AG10803 (cell line): Measurements from ENCODE around the gene CHIT1.
"Not testable (repeated sequence)": the region's sequence is repeated elsewhere in the genome, so short reads cannot be mapped to it uniquely, and the experiment has no call there.

ENCODE experiments used
- DNase-seq: peaks from one replicate; pipeline ENCODE4 v3.0.0; 2010; ENCODE audit warnings: low read depth
- H3K4me3 ChIP-seq: 2 replicates; pipeline ENCODE4 v1.5.1; 2011; ENCODE audit warnings: mild to moderate bottlenecking, low read length, control low read depth
- TF ChIP-seq, protein P1 (sequence below): conservative IDR thresholded peaks from 2 replicates; pipeline ENCODE4 v1.5.1; 2011; ENCODE audit warnings: mild to moderate bottlenecking, low read length, control low read depth, inconsistent platforms

The CHIT1 gene

DNA sequence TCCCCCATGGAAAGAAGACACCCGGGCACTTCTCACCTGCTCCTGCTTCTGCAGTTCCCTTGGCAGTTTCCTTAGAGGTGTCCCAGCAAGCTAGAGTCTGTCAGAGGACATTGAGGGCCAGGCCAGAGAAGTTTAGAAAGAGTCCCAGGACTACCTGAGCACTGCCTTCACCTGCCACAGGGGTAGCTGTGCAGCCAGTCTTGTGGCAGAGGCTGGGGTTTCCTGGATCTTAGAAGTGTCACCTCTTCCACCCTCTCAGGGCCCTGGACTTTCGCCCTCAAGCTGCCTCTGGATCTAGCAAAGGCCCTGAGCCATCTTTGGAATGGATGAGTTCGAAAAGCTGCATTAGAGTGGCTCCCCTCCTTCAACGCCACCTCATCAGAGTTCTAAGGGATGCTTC is 41.0 kb upstream of the CHIT1 start:
- TF ChIP-seq, protein P1, sequence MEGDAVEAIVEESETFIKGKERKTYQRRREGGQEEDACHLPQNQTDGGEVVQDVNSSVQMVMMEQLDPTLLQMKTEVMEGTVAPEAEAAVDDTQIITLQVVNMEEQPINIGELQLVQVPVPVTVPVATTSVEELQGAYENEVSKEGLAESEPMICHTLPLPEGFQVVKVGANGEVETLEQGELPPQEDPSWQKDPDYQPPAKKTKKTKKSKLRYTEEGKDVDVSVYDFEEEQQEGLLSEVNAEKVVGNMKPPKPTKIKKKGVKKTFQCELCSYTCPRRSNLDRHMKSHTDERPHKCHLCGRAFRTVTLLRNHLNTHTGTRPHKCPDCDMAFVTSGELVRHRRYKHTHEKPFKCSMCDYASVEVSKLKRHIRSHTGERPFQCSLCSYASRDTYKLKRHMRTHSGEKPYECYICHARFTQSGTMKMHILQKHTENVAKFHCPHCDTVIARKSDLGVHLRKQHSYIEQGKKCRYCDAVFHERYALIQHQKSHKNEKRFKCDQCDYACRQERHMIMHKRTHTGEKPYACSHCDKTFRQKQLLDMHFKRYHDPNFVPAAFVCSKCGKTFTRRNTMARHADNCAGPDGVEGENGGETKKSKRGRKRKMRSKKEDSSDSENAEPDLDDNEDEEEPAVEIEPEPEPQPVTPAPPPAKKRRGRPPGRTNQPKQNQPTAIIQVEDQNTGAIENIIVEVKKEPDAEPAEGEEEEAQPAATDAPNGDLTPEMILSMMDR = no peak
- H3K4me3 ChIP-seq = no peak overlapping the region
- DNase-seq = no peak

DNA sequence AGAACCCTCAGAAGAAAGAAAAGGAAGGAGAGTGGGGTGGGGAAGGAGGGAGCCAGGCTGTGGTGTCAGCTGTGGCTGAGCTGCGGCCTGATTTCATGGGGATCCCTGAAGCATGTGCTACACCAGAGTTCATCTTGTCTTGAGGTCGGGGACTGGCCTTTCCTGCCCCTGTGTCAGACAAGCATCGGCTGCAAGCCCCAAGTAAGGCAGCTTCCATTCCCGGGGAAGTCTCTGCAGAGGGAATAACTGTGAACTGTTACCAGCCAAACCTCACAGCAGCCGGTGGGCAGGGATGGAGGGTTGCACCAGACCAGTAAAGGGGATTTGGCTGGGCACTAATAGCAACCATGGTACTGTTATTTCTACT is 40.2 kb upstream of the CHIT1 start:
- TF ChIP-seq, protein P1 = no peak
- no peak for DNase-seq

DNA sequence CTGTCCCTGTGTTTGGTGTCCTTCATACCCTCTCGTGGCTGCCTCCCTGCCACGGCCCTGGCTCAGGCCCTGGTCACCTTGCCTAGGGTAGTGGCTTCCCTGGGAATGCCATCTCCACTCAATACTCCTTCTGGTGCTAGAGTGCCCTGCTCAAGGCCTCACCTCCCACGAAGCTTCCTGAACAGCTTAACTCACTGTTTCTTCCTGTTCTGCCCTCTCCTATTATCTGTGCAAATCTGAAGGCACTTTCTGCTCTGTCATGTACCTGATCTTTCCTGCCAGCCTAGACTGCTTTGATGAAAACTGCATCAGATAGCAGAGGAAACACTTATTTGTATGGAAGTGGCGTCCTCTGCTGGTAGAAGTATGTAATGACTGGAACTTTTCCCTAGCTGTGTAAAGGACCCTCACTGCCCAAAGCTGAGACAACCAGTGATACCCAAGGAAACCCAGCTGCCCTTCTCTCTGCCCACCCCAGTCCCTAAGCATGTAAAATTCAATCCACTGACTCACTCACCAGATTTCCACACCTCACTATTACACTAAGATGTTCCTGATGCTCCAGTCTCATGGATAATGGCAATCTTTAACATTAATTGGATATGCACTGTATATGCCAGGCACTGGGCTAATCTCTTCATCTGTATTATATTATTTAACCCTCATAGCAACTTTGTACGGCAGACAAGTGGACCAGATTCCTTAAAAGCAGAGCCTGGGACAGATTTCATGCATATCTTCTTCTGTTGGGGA is 39.6 kb upstream of the CHIT1 start:
- peak; percentile 73 for DNase-seq
- TF ChIP-seq, protein P1 = peak; percentile 96
- no peak overlapping the region for H3K4me3 ChIP-seq

More for the DNA sequence above, 40.2 kb upstream of the CHIT1 start:
- H3K4me3 ChIP-seq = no peak overlapping the region

DNA sequence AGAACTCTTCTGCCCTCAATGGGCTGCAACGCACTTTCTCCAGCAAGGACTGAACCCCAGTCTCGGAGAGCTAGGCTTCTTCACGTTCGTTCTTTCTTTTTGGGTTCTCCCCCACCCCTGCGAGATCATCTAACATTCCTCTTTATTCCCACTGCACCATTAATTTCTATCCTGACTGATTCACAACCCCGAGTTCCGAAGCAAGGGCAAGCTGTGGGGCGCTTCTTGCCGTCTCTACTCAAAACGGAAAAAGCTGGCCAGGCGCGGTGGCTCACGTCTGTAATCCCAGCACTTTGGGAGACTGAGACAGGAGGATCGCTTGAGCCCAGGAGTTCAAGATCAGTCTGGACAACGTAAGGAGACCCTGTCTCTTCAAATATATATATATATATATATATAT is 38.4 kb upstream of the CHIT1 start:
- no peak for DNase-seq
- peak overlapping the region; percentile 84 for H3K4me3 ChIP-seq
- TF ChIP-seq, protein P1 = no peak; the same call in 1 of the 2 replicates

DNA sequence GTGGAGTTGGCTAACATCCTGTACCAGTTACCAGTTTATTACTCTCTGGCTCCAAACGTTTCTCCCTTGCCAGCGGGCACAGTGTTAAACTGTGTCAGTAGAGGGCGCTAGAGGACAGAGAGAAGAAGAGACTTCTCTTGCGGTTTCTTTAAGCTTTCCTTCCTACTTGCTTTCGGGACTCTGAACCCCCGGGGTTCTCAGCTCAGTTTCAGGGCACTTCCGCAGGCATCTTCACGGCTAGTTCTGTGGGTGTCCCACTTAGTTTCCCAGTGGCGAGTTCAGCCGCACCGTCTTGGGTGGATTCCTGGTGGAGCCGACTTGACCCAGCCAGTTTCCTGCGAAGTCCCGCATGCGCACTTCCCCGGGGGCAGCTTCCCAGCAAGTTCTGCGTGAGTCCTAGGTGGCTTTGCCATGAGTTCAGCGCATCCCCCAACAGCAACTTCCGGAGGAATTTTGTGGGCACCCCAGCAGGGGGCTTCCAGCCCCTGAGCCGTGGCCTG is 37.9 kb upstream of the CHIT1 start:
- TF ChIP-seq, protein P1 = peak; percentile 93
- H3K4me3 ChIP-seq = peak overlapping the region; percentile 84
- DNase-seq = peak; percentile 87

DNA sequence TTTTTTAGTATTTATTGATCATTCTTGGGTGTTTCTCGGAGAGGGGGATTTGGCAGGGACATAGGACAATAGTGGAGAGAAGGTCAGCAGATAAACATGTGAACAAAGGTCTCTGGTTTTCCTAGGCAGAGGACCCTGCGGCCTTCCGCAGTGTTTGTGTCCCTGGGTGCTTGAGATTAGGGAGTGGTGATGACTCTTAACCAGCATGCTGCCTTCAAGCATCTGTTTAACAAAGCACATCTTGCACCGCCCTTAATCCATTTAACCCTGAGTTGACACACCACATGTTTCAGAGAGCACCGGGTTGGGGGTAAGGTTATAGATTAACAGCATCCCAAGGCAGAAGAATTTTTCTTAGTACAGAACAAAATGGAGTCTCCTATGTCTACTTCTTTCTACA is 36.7 kb upstream of the CHIT1 start:
- H3K4me3 ChIP-seq, DNase-seq: not testable (repeated sequence)

DNA sequence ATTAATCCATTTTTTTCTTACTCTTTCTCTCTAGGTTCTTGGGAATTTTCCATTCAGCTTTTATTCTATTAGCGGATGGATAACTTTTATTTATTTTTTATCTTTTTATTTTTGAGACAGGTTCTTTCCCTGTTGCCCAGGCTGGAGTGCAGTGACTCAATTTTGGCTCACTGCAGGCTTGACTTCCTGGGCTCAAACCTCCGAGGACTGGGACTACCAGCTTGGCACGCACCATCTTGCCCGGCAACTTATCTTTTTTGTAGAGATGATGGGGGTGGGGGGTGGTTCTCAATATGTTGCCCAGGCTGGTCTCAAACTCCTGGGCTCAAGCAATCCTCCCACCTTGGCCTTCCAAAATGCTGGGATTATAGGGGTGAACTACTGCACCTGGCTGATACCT is 36.1 kb upstream of the CHIT1 start:
- TF ChIP-seq, protein P1 = no peak
- H3K4me3 ChIP-seq = no peak overlapping the region

More for the DNA sequence above, 36.1 kb upstream of the CHIT1 start:
- no peak for DNase-seq
